ENCODE results near the gene CFAP99.

DNA sequence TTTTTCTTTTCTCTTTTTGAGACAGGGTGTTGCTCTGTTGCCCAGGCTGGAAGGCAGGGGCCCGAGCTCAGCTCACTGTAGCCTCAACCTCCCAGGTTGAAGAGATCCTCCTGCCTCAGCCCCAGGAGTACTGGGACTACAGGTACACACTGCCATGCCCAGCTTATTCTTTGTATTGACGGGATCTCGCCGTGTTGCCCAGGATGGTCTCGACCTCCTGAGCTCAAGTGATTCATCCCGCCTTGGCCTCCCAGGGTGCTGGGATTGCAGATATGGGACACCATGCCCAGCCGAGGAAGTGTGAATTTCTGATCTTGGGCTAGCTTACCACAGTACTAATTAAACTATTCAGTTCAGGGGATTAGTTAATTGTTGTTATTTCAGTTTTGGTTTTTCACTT is 89.1 kb downstream of the CFAP99 start:
- TF ChIP-seq ELF4 (IDR thresholded peaks at IDR 0.05) (no peak), ZNF384 (IDR thresholded peaks at IDR 0.05) (no peak), FOXM1 (IDR thresholded peaks at IDR 0.05; ENCODE audit: borderline replicate concordance) (no peak), FOXA1 (IDR thresholded peaks at IDR 0.05) (no peak), SP1 (IDR thresholded peaks at IDR 0.05) (no peak), FOXK2 (IDR thresholded peaks at IDR 0.05) (no peak), HDGF (IDR thresholded peaks at IDR 0.05; ENCODE audit: borderline replicate concordance) (no peak), CTBP1 (IDR thresholded peaks at IDR 0.05; ENCODE audit: borderline replicate concordance) (no peak), LEF1 (IDR thresholded peaks at IDR 0.05; ENCODE audit: borderline replicate concordance) (no peak), PKNOX1 (IDR thresholded peaks at IDR 0.05) (no peak), ARNT (IDR thresholded peaks at IDR 0.05) (no peak), SUZ12 (IDR thresholded peaks at IDR 0.05) (no peak), BHLHE40 (IDR thresholded peaks at IDR 0.05; ENCODE audit: borderline replicate concordance) (no peak), L3MBTL2 (conservative IDR thresholded peaks at IDR 0.05) (no peak)

Data from HEK293T (cell line).